Endothelial cell of umbilical vein (primary cell): ENCODE results near the gene GPR108. TPM values are rescaled to one million over a fixed set of nuclear protein-coding genes. Genes with fewer than 3 reads are reported as not detected.

Experiments used
- BruUV-seq: library from RNA; stranded (reverse); fragments of 400-500 nt; replicated peaks from 2 replicates; lab custom pipeline; 2021; lab: Mats Ljungman, UMichigan
- CTCF ChIA-PET: fragments of 300-600, 350-600 bp; sonication (Branson Sonifier 250); formaldehyde crosslinking; loops from one replicate; lab custom pipeline; 2021; ENCODE audit warnings: antibody characterized with exemption, inconsistent platforms; lab: Charles Lee
- POLR2A ChIA-PET: fragments of 300-600, 350-600 bp; sonication (Branson Sonifier 250); formaldehyde crosslinking; loops from one replicate; lab custom pipeline; 2021; ENCODE audit warnings: antibody characterized with exemption, inconsistent platforms; lab: Charles Lee
- DNase-seq: peaks from one replicate; pipeline ENCODE4 v3.0.0-alpha.2; 2011; ENCODE audit warnings: low read depth, low spot score
- FAIRE-seq: peaks from 2 replicates; lab custom pipeline; 2011; peaks lifted over from hg19 to GRCh38; lab: Jason Lieb, UNC
- H2AFZ ChIP-seq: 2 replicates; pipeline ENCODE4 v1.6.0; 2012; ENCODE audit warnings: low read depth, low read length, control low read depth, inconsistent platforms
- H3K27ac ChIP-seq: 2 replicates; pipeline ENCODE4 v1.5.1; 2011; ENCODE audit warnings: low read depth, mild to moderate bottlenecking, control low read depth, low read length, moderate library complexity; ENCODE audit not compliant: insufficient read depth
- H3K27me3 ChIP-seq, 2 experiments: 2 replicates each; pipeline versions ENCODE4 v1.6.0 to v1.6.1; 2011; ENCODE audit warnings: low read length in 2 of 2, mixed read lengths in 1 of 2; ENCODE audit not compliant: control insufficient read depth in 2 of 2, insufficient read depth in 2 of 2
- H3K36me3 ChIP-seq, 2 experiments: 2 replicates in 1 of 2; 3 replicates in 1 of 2; pipeline ENCODE4 v1.5.1; 2011; ENCODE audit warnings: low read length in 2 of 2, mild to moderate bottlenecking in 1 of 2, moderate library complexity in 1 of 2; ENCODE audit not compliant: control insufficient read depth in 2 of 2, insufficient read depth in 2 of 2; ENCODE audit errors: extremely low read depth in 1 of 2
- H3K4me1 ChIP-seq: 3 replicates; pipeline ENCODE4 v1.5.1; 2011; ENCODE audit warnings: mild to moderate bottlenecking, low read length; ENCODE audit not compliant: control insufficient read depth, insufficient read depth; ENCODE audit errors: extremely low read depth
- H3K4me2 ChIP-seq: 2 replicates; pipeline ENCODE4 v1.6.1; 2011; ENCODE audit warnings: low read length, control low read depth, mixed read lengths; ENCODE audit not compliant: insufficient read depth
- H3K4me3 ChIP-seq, 3 experiments: fragments of 200-600 bp in 1 of 3; sonication (generic), shearing (Covaris generic) in 1 of 3; replicated peaks in 1 of 3; 2 replicates each; pipeline ENCODE4 v1.5.1; 2011 to 2016; ENCODE audit warnings: control low read depth in 3 of 3, low read length in 3 of 3, mild to moderate bottlenecking in 2 of 3, inconsistent platforms in 1 of 3, low read depth in 1 of 3, moderate library complexity in 1 of 3; ENCODE audit not compliant: insufficient read depth in 1 of 3
- H3K79me2 ChIP-seq: 2 replicates; pipeline ENCODE4 v1.6.0; 2012; ENCODE audit warnings: low read length, inconsistent platforms; ENCODE audit not compliant: control insufficient read depth, insufficient read depth
- H3K9ac ChIP-seq: replicated peaks from 2 replicates; pipeline ENCODE3; 2011; ENCODE audit warnings: low read length, control low read depth; ENCODE audit not compliant: insufficient read depth; ENCODE audit errors: extremely low read depth
- H3K9me1 ChIP-seq: replicated peaks from 3 replicates; pipeline ENCODE4 v1.6.0; 2011; ENCODE audit warnings: mild to moderate bottlenecking, low read length; ENCODE audit not compliant: control insufficient read depth, insufficient read depth; ENCODE audit errors: extremely low read depth
- H3K9me3 ChIP-seq: replicated peaks from 2 replicates; pipeline ENCODE4 v1.5.1; 2012; ENCODE audit warnings: low read length, inconsistent platforms; ENCODE audit not compliant: control insufficient read depth, insufficient read depth
- H4K20me1 ChIP-seq: replicated peaks from 2 replicates; pipeline ENCODE3; 2011; ENCODE audit warnings: mild to moderate bottlenecking, low read length; ENCODE audit not compliant: control insufficient read depth, insufficient read depth; ENCODE audit errors: extremely low read depth
- CTCF ChIP-seq, 2 donors: IDR thresholded peaks; 1 replicate in 1 of 2; 2 replicates in 1 of 2; pipeline ENCODE4 v1.5.1; 2011; ENCODE audit warnings: low read length in 2 of 2, mild to moderate bottlenecking in 2 of 2, moderate library complexity in 2 of 2, control low read depth in 1 of 2, inconsistent platforms in 1 of 2, low read depth in 1 of 2; ENCODE audit not compliant: insufficient read depth in 1 of 2; ENCODE audit errors: extremely low read depth in 1 of 2
- EZH2 ChIP-seq: IDR thresholded peaks from 2 replicates; pipeline ENCODE4 v1.6.1; 2012; ENCODE audit warnings: borderline replicate concordance, low read depth, mild to moderate bottlenecking, moderate library complexity, low read length, inconsistent platforms; ENCODE audit not compliant: severe bottlenecking
- GATA2 ChIP-seq: IDR thresholded peaks from 2 replicates; pipeline ENCODE4 v1.7.0; 2011; ENCODE audit warnings: low read depth, mild to moderate bottlenecking, moderate library complexity, mixed read lengths, low read length; ENCODE audit not compliant: insufficient read length, insufficient read depth
- JUN ChIP-seq: IDR thresholded peaks from 2 replicates; pipeline ENCODE4 v1.6.1; 2011; ENCODE audit warnings: borderline replicate concordance, low read depth; ENCODE audit not compliant: insufficient read length, insufficient read depth
- MAX ChIP-seq: IDR thresholded peaks from 2 replicates; pipeline ENCODE4 v1.6.1; 2011; ENCODE audit not compliant: insufficient read depth, insufficient read length
- POLR2A ChIP-seq: IDR thresholded peaks from 2 replicates; pipeline ENCODE4 v1.6.1; 2012; ENCODE audit warnings: low read depth, mild to moderate bottlenecking, control low read depth, low read length
- dilution Hi-C: fragments of 300-500 bp; cut with MboI; formaldehyde crosslinking; loops from one replicate; pipeline ENCODE4 v1.15.0; 2019; ENCODE audit warnings: low sequenced_read_pairs; ENCODE audit not compliant: extremely low pct_ligation_motif_present
- intact Hi-C: fragments of 100-400 bp; cut with micrococcal nuclease; formaldehyde crosslinking; loops from one replicate; pipeline ENCODE4 v1.10.0; 2022
- polyA plus RNA-seq, 4 experiments: library from polyadenylated mRNA; depleted of rRNA in 3 of 4; stranded (reverse) in 3 of 4; unstranded in 1 of 4; fragments of >200 nt; gene quantifications; 2 replicates each; pipeline versions ENCODE4 v1.2.1 to v1.2.3, GENCODE V29; 2011 to 2012; ENCODE audit warnings: missing spikeins in 1 of 4
- total RNA-seq: library from RNA; stranded (reverse); gene quantifications from 2 replicates; pipeline ENCODE4 v1.2.3, GENCODE V29; 2021

GPR108 gene
- total and polyA plus RNA-seq, 2 donors (not counting 3 experiments of a cell fraction or from before 2014, with no cell fraction given), result 68.5 to 80.2 TPM

- POLR2A ChIA-PET, result no interaction called here
- Histone ChIP-seq H3K9me3 (no peaks in the 10 kb centered on the region), H3K4me1 (no peaks in the 10 kb centered on the region), H3K27me3 (no peaks in the 10 kb centered on the region), H4K20me1 (no peaks in the 10 kb centered on the region), H3K9me1 (no peaks in the 10 kb centered on the region), H2AFZ (no peak overlapping the region), H3K79me2 (no peaks in the 10 kb centered on the region), H3K9ac (no peak overlapping the region), H3K27ac (no peak overlapping the region), H3K4me3 (no peak overlapping the region), H3K36me3 (no peaks in the 10 kb centered on the region), H3K4me2 (no peak overlapping the region)
- no TSS peak for BruUV-seq
- intact Hi-C loops, result no loop called here
- FAIRE-seq (no peak), DNase-seq (no peak)
- CTCF ChIA-PET, result interaction anchor here (0.5 to 1.1 kb wide), 2 partner anchors 10 to 15 kb away, joined by 3 to 4 read pairs; no protein-coding TSS in a partner anchor
- TF ChIP-seq EZH2, result no peak
- no peak for TF ChIP-seq CTCF (IDR thresholded peaks at IDR 0.05; ENCODE audit: extremely low read depth in 1 of 2, insufficient read depth in 1 of 2, low read depth in 1 of 2, low read length in 2 of 2)
- dilution Hi-C loops, result no loop called here
Observed at GRCh38 chr19:6696239-6696820, 41.0 kb downstream of the GPR108 start.

- Histone ChIP-seq H3K4me1 (no peaks in the 10 kb centered on the region), H3K9me3 (no peaks in the 10 kb centered on the region), H3K79me2 (no peaks in the 10 kb centered on the region), H3K4me2 (no peak overlapping the region), H3K36me3 (no peaks in the 10 kb centered on the region), H3K4me3 (no peak overlapping the region), H3K27ac (no peak overlapping the region), H3K9ac (no peak overlapping the region), H4K20me1 (no peaks in the 10 kb centered on the region), H3K27me3 (no peaks in the 10 kb centered on the region), H2AFZ (no peak overlapping the region), H3K9me1 (no peaks in the 10 kb centered on the region)
- FAIRE-seq (no peak), DNase-seq (no peak)
- dilution Hi-C loops, result no loop called here
- intact Hi-C loops, result no loop called here
- BruUV-seq, result no TSS peak
- ChIA-PET POLR2A (no interaction called here), CTCF (no interaction called here)
- TF ChIP-seq POLR2A (no peak), GATA2 (no peak), MAX (no peak), JUN (no peak)
Observed at GRCh38 chr19:6694147-6694815, 43.1 kb downstream of the GPR108 start.
